VCaP (cell line): ENCODE results near the gene CACNB2.
"Not testable (repeated sequence)": the region's sequence is repeated elsewhere in the genome, so short reads cannot be mapped to it uniquely, and the experiment has no call there.

Experiments used
- H3K27ac ChIP-seq: fragments of 450-650 bp; 2 replicates; pipeline ENCODE4 v1.5.1; 2017
- CTCF ChIP-seq: fragments of 450-650 bp; conservative IDR thresholded peaks from 2 replicates; pipeline ENCODE4 v1.5.1; 2017; ENCODE audit warnings: mild to moderate bottlenecking, moderate library complexity

Gene CACNB2

GRCh38 chr10:18158773-18159265, 18.6 kb downstream of the CACNB2 start:
- TF ChIP-seq CTCF = no peak
- H3K27ac ChIP-seq = no peak overlapping the region

GRCh38 chr10:18159557-18159956, 19.3 kb downstream of the CACNB2 start:
- TF ChIP-seq CTCF = no peak
- H3K27ac ChIP-seq = no peak overlapping the region

GRCh38 chr10:18162021-18162627, 21.9 kb downstream of the CACNB2 start:
- TF ChIP-seq CTCF = no peak
- H3K27ac ChIP-seq = no peak overlapping the region

- no peak for TF ChIP-seq CTCF
- no peak overlapping the region for H3K27ac ChIP-seq
Observed at GRCh38 chr10:18164093-18164492, 23.9 kb downstream of the CACNB2 start.

- H3K27ac ChIP-seq = peak overlapping the region; percentile 29; the same call in 1 of the 2 replicates
- no peak for TF ChIP-seq CTCF
Observed at GRCh38 chr10:18164748-18165361, 24.6 kb downstream of the CACNB2 start.

GRCh38 chr10:18178854-18179483, 38.7 kb downstream of the CACNB2 start:
- H3K27ac ChIP-seq = peak overlapping the region; percentile 85
- TF ChIP-seq CTCF = no peak

- H3K27ac ChIP-seq = peak overlapping the region; percentile 85
- TF ChIP-seq CTCF = no peak
Observed at GRCh38 chr10:18179891-18180290, 39.7 kb downstream of the CACNB2 start.

GRCh38 chr10:18181382-18181781, 41.2 kb downstream of the CACNB2 start:
- not testable (repeated sequence) for H3K27ac ChIP-seq
